Activated naive CD8-positive, alpha-beta T cell treated with anti-CD3 and anti-CD28 coated beads, Interleukin-2, amount 50 U/mL, for 16 hours (primary cell): ENCODE results near the gene MBD4.
A peak's percentile ranks its signal among the peaks of the same experiment; 100 is the strongest.
"Not testable (repeated sequence)": the region's sequence is repeated elsewhere in the genome, so short reads cannot be mapped to it uniquely, and the experiment has no call there.

Experiments used
- DNase-seq: peaks from one replicate; pipeline ENCODE4 v3.0.0-alpha.2; 2020; ENCODE audit warnings: low read depth, low spot score

The MBD4 gene

GRCh38 chr3:129439817-129440617 lies at the start of gene MBD4, which contains the start of gene IFT122:
TSS of gene MBD4 (minus strand) at chr3:129439948. CDS start at chr3:129439833, 115 bp downstream.
TSS of gene IFT122 (plus strand) at chr3:129440224. CDS start at chr3:129440331, 107 bp downstream.
- DNase-seq: peak; percentile 99

- not testable (repeated sequence) for DNase-seq
These were observed 49.5 kb upstream of the MBD4 start for GRCh38 chr3:129489258-129489657.

GRCh38 chr3:129487868-129488335 lies 48.2 kb upstream of the MBD4 start:
- not testable (repeated sequence) for DNase-seq

- no peak for DNase-seq
These were observed 47.6 kb upstream of the MBD4 start for GRCh38 chr3:129487183-129487867.

GRCh38 chr3:129486664-129487035 lies 46.9 kb upstream of the MBD4 start:
- DNase-seq: no peak

GRCh38 chr3:129485721-129486663 lies 46.2 kb upstream of the MBD4 start:
- DNase-seq: no peak

- not testable (repeated sequence) for DNase-seq
These were observed 45.4 kb upstream of the MBD4 start for GRCh38 chr3:129485146-129485545.

- no peak for DNase-seq
These were observed 44.1 kb upstream of the MBD4 start for GRCh38 chr3:129483870-129484269.

- no peak for DNase-seq
These were observed 43.0 kb upstream of the MBD4 start for GRCh38 chr3:129482721-129483120.

- DNase-seq: no peak
These were observed 42.1 kb upstream of the MBD4 start for GRCh38 chr3:129481766-129482332.

- not testable (repeated sequence) for DNase-seq
These were observed 41.5 kb upstream of the MBD4 start for GRCh38 chr3:129481225-129481765.

GRCh38 chr3:129476586-129476985 lies 36.8 kb upstream of the MBD4 start:
- no peak for DNase-seq

GRCh38 chr3:129475863-129476262 lies 36.1 kb upstream of the MBD4 start:
- DNase-seq: no peak

- DNase-seq: no peak
These were observed 35.4 kb upstream of the MBD4 start for GRCh38 chr3:129474984-129475804.

GRCh38 chr3:129473769-129474152 lies 34.0 kb upstream of the MBD4 start:
- DNase-seq: no peak

GRCh38 chr3:129473067-129473768 lies 33.5 kb upstream of the MBD4 start:
- DNase-seq: no peak

GRCh38 chr3:129470861-129471260 lies 31.1 kb upstream of the MBD4 start:
- DNase-seq: no peak

- DNase-seq: no peak
These were observed 29.3 kb upstream of the MBD4 start for GRCh38 chr3:129469026-129469425.

- no peak for DNase-seq
These were observed 28.2 kb upstream of the MBD4 start for GRCh38 chr3:129467932-129468331.

GRCh38 chr3:129463716-129464115 lies 24.0 kb upstream of the MBD4 start:
- no peak for DNase-seq
